T-helper 2 cell treated with Interferon-gamma antibody and Interleukin-4, amounts not matched to agents 5 μg/mL and 100 μg/mL, for 36 hours (primary cell): Measurements from ENCODE around the gene CYREN.
"Not testable (repeated sequence)": the region's sequence is repeated elsewhere in the genome, so short reads cannot be mapped to it uniquely, and the experiment has no call there.

Experiments used
- DNase-seq: peaks from one replicate; pipeline ENCODE4 v3.0.0; 2021; ENCODE audit warnings: low spot score
- H3K27ac Mint-ChIP-seq: one replicate; pipeline ENCODE4 v1.8.0; 2021; ENCODE audit warnings: mild to moderate bottlenecking, mixed read lengths
- H3K27me3 Mint-ChIP-seq: one replicate; pipeline ENCODE4 v1.8.0; 2021; ENCODE audit warnings: low read depth, mixed read lengths
- H3K36me3 Mint-ChIP-seq: one replicate; pipeline ENCODE4 v1.8.0; 2021; ENCODE audit warnings: low read depth, mixed read lengths
- H3K4me1 Mint-ChIP-seq: one replicate; pipeline ENCODE4 v1.8.0; 2021; ENCODE audit warnings: low read depth, mixed read lengths
- H3K4me3 Mint-ChIP-seq: one replicate; pipeline ENCODE4 v1.8.0; 2022; ENCODE audit warnings: mild to moderate bottlenecking, moderate library complexity, mixed read lengths
- H3K9me3 Mint-ChIP-seq: one replicate; pipeline ENCODE4 v1.8.0; 2021; ENCODE audit warnings: mixed read lengths

Gene CYREN

DNA sequence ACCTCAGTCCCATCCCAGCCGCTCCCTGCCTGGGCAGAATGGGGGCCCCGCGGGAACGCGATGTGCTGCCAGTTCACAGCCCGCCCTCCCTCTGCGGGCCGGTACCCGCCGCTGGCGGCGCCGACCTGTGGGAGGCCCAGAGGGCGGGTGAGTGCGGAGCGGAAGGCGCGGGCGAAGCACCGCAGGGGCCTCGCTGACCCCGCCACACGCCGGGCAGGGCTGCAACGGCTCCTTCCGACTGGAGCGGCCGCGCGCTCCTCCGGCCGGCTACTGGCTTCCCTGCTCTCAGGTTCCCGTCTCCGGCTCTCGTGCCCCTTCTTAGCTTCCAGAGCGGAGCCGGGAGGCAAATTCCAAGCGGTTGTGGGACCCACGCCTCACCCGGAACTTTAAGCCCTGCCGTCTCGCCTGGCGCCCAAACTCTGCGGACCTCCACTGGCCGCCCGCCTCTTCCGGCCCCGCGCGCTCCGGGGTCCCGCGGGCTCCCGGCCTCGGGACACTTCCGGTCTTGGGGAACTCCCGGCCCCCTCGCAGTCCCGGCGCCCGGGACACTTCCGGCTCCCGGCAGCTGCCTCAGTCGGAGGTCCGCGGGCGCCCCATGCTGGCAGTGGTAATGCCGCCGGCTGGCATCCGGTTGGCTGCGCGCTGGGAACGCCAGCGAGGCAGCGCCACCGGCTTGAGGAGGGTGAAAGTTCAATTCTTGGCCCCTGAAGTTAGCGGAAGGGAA lies at the start of gene CYREN:
CYREN (minus strand) TSS at position 434 of the 724 bp plus-strand sequence. CDS start 1,785 bp downstream, outside the sequence.
- peak within 1 kb of the TSS; percentile 89 for H3K27ac Mint-ChIP-seq
- peaks cover 36% of the 10 kb centered on the region for H3K4me1 Mint-ChIP-seq
- H3K27me3 Mint-ChIP-seq = no peaks in the 10 kb centered on the region
- no peaks in the 10 kb centered on the region for H3K9me3 Mint-ChIP-seq
- H3K36me3 Mint-ChIP-seq = peaks cover 30% of the 10 kb centered on the region
- H3K4me3 Mint-ChIP-seq = peak within 1 kb of the TSS; percentile 91
- DNase-seq = peak; percentile 91

DNA sequence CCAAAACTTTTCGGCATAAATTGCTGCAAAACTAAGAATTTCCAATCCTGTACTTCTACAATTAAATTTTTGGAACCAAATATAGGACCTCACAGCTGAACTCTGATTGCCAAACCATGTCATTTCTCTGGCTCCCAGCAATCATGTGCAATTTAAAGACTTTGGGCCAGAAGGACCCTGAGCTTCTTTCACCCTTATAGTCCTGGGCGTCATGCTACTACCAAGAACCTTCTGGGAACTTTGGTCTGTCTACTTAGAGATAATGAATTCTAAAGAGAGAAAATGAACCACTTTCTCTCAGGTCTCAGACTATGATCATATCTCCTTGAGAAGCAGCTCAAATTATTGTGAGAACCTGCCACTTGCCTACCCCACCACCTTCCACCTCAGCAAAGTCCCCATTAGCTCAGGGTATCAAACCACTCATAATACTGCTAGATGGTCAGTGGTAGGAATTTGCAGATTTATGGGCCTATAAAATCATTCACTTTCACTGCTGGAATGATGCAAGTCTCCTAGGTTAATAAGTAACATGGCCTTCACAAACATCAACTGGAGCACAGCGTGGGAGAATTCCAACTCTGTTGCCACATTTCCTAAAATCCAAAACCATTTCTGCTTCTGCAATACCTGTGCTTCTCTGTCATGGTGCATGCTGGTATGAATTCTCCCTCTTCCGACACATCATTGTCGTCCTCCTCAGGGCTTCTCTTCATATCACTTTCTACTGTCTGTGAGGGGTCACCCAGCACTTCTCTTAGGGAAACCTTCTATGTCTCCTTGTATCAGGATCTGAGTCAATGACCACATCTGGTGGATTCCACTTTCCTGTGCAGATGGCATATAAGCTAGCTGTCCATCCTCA lies 47.4 kb upstream of the CYREN start:
- Mint-ChIP-seq H3K4me1 (peaks cover 6% of the 10 kb centered on the region), H3K36me3 (peaks cover 2% of the 10 kb centered on the region), H3K27me3 (peaks cover 16% of the 10 kb centered on the region), H3K27ac (no peak overlapping the region), H3K9me3 (peaks cover 5% of the 10 kb centered on the region), H3K4me3 (no peak overlapping the region)
- no peak for DNase-seq

GRCh38 chr7:135215698-135216097 lies 45.2 kb upstream of the CYREN start:
- no peak for DNase-seq
- Mint-ChIP-seq H3K4me1 (peaks cover 5% of the 10 kb centered on the region), H3K27ac (no peak overlapping the region), H3K4me3 (no peak overlapping the region), H3K36me3 (peaks cover 2% of the 10 kb centered on the region), H3K9me3 (no peaks in the 10 kb centered on the region), H3K27me3 (peaks cover 13% of the 10 kb centered on the region)

DNA sequence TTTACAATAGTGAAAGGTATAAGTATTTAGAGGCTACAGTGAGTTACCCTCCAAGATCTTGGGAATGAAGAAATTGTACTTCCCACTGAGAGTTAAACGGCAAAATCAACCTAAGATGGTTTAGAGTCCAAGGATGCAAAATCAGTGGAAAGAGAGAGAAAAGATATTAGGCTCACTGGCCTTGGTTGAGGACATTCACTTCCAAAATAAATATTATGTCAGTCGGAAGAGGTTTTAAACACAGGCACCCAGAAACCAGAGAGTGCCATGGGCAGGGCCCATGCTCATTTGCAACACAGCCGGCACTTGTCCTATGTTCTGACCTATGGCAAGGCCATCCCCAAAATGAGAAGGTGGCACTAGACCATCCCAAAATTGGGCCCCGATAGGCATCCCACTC lies 44.7 kb upstream of the CYREN start:
- DNase-seq = no peak
- H3K4me3 Mint-ChIP-seq = no peak overlapping the region
- H3K36me3 Mint-ChIP-seq = no peaks in the 10 kb centered on the region
- H3K4me1 Mint-ChIP-seq = peaks cover 10% of the 10 kb centered on the region
- H3K27ac Mint-ChIP-seq = no peak overlapping the region
- no peaks in the 10 kb centered on the region for H3K9me3 Mint-ChIP-seq
- peaks cover 11% of the 10 kb centered on the region for H3K27me3 Mint-ChIP-seq

GRCh38 chr7:135213831-135214230 lies 43.3 kb upstream of the CYREN start:
- DNase-seq = no peak
- Mint-ChIP-seq H3K27ac (no peak overlapping the region), H3K27me3 (peaks cover 5% of the 10 kb centered on the region), H3K4me3 (no peak overlapping the region), H3K9me3 (no peaks in the 10 kb centered on the region), H3K36me3 (no peaks in the 10 kb centered on the region), H3K4me1 (peaks cover 10% of the 10 kb centered on the region)

- Mint-ChIP-seq H3K27ac (peak overlapping the region; percentile 77), H3K4me1 (peaks cover 24% of the 10 kb centered on the region), H3K4me3 (peak overlapping the region; percentile 96)
- not testable (repeated sequence) for H3K27me3 Mint-ChIP-seq, H3K9me3 Mint-ChIP-seq, H3K36me3 Mint-ChIP-seq, DNase-seq
Measured at GRCh38 chr7:135211946-135212685, 41.6 kb upstream of the CYREN start.

GRCh38 chr7:135211179-135211945 lies 40.9 kb upstream of the CYREN start, which contains the start of gene WDR91:
TSS of gene WDR91 (minus strand) at chr7:135211526. CDS start at chr7:135211502, 24 bp downstream.
- H3K36me3 Mint-ChIP-seq = peaks cover 6% of the 10 kb centered on the region
- H3K4me1 Mint-ChIP-seq = peaks cover 28% of the 10 kb centered on the region
- no peaks in the 10 kb centered on the region for H3K9me3 Mint-ChIP-seq
- peak; percentile 88 for DNase-seq
- H3K27me3 Mint-ChIP-seq = no peaks in the 10 kb centered on the region
- H3K4me3 Mint-ChIP-seq = peak within 1 kb of the TSS; percentile 96
- H3K27ac Mint-ChIP-seq = peak within 1 kb of the TSS; percentile 98

- Mint-ChIP-seq H3K27me3 (no peaks in the 10 kb centered on the region), H3K9me3 (no peaks in the 10 kb centered on the region), H3K4me1 (peaks cover 30% of the 10 kb centered on the region), H3K36me3 (peaks cover 11% of the 10 kb centered on the region), H3K27ac (peak overlapping the region; percentile 98), H3K4me3 (peak overlapping the region; percentile 96)
- no peak for DNase-seq
Measured at GRCh38 chr7:135210888-135211178, 40.3 kb upstream of the CYREN start.

DNA sequence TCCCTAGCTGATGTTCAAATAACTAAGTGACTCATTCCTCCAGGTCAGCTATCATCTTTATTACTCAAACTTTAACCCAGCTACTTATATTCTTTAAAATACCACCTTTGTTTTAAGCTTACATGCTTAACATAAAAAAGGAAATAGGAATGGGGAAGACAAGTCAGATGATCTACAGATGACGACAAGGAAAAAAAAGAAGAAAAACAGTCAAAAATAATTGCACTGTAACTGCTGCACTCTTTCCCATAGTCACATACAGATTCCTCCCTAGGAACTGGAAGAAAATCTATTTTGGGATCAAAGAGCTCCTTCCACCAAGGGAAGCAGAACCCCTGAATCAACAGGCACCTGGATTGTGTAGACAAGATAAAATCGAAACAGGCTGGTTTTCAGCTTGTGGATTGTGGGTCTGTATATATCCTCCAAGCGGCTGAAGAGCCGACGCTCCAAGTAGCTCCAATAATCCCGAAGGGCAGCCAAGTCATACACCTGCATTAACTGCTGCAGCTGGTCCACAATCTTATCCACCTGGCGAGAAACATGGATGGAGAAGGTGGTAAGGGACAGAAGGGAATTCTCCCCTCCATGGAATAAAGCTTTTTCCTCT lies 38.8 kb upstream of the CYREN start:
- peaks cover 30% of the 10 kb centered on the region for H3K4me1 Mint-ChIP-seq
- peaks cover 18% of the 10 kb centered on the region for H3K36me3 Mint-ChIP-seq

GRCh38 chr7:135208102-135208793 lies 37.7 kb upstream of the CYREN start:
- Mint-ChIP-seq H3K27ac (no peak overlapping the region), H3K36me3 (peaks cover 24% of the 10 kb centered on the region), H3K9me3 (no peaks in the 10 kb centered on the region), H3K4me3 (peak overlapping the region; percentile 5), H3K4me1 (peaks cover 33% of the 10 kb centered on the region), H3K27me3 (no peaks in the 10 kb centered on the region)
- DNase-seq = no peak

More for the DNA sequence above, 38.8 kb upstream of the CYREN start:
- no peak overlapping the region for H3K4me3 Mint-ChIP-seq
- no peak overlapping the region for H3K27ac Mint-ChIP-seq
- no peak for DNase-seq
- H3K9me3 Mint-ChIP-seq = no peaks in the 10 kb centered on the region
- H3K27me3 Mint-ChIP-seq = no peaks in the 10 kb centered on the region

GRCh38 chr7:135207406-135208101 lies 37.0 kb upstream of the CYREN start:
- no peak for DNase-seq
- H3K9me3 Mint-ChIP-seq = no peaks in the 10 kb centered on the region
- peaks cover 24% of the 10 kb centered on the region for H3K36me3 Mint-ChIP-seq
- H3K27me3 Mint-ChIP-seq = no peaks in the 10 kb centered on the region
- no peak overlapping the region for H3K27ac Mint-ChIP-seq
- H3K4me1 Mint-ChIP-seq = peaks cover 33% of the 10 kb centered on the region
- H3K4me3 Mint-ChIP-seq = no peak overlapping the region

GRCh38 chr7:135206941-135207391 lies 36.5 kb upstream of the CYREN start:
- Mint-ChIP-seq H3K4me1 (peaks cover 36% of the 10 kb centered on the region), H3K27me3 (no peaks in the 10 kb centered on the region), H3K36me3 (peaks cover 28% of the 10 kb centered on the region), H3K4me3 (no peak overlapping the region), H3K9me3 (no peaks in the 10 kb centered on the region), H3K27ac (no peak overlapping the region)
- DNase-seq = no peak
